Fibroblast of villous mesenchyme (primary cell): ENCODE measurements around the gene EPHB3. TPM values are rescaled to one million over a fixed set of nuclear protein-coding genes. Genes with fewer than 3 reads are reported as not detected.

Source experiments
- DNase-seq: peaks from one replicate; pipeline ENCODE4 v3.0.0-alpha.2; 2010; ENCODE audit warnings: low read depth
- H3K4me3 ChIP-seq: 2 replicates; pipeline ENCODE4 v1.5.1; 2011; ENCODE audit warnings: low read depth, mild to moderate bottlenecking, low read length
- total RNA-seq: library from RNA; depleted of rRNA; stranded (reverse); fragments of >200 nt; gene quantifications from 2 replicates; pipeline ENCODE4 v1.2.3, GENCODE V29; 2012
- TF ChIP-seq, protein P1 (sequence below): IDR thresholded peaks from 2 replicates; pipeline ENCODE4 v1.5.1; 2012; ENCODE audit warnings: low read depth, mild to moderate bottlenecking, low read length; ENCODE audit not compliant: insufficient read depth

Gene EPHB3
- total RNA-seq, 1 donor: 2.2 TPM

DNA sequence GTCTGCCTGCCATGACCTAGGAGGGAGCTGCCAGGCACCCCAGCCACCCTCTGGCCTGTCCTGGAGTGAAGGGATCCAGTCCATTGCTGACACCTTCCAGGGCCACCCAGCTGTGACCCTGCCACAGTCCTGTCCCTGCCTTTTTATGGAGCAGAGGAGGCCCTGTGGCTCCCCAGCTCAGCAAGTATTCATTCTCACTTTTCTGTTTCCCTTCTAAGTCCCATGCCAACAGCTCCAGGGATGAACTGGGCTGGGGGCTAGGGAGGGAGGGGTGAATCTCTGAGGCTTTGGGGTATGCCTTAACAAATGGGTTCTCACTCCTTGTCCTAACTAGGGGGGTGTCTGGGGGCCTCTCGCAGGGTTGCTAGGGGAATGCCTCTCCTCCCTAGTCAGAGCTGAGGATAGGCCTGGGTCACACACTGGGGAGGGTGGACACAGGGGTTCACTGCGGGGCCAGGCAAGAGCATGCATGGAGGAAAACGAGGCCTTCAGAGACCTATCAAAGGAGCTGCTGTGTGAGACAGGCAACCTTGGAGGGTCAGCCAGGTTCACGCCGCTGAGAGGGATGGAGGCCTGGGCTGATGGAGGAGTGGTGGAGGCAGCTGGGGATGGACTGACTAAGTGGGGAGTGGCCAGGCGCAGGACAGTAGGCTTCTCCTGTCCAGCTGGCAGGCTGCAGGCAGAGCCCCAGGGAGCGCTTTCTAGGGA lies 31.8 kb downstream of the EPHB3 start:
- DNase-seq: no peak
- no peak overlapping the region for H3K4me3 ChIP-seq
- TF ChIP-seq, protein P1, sequence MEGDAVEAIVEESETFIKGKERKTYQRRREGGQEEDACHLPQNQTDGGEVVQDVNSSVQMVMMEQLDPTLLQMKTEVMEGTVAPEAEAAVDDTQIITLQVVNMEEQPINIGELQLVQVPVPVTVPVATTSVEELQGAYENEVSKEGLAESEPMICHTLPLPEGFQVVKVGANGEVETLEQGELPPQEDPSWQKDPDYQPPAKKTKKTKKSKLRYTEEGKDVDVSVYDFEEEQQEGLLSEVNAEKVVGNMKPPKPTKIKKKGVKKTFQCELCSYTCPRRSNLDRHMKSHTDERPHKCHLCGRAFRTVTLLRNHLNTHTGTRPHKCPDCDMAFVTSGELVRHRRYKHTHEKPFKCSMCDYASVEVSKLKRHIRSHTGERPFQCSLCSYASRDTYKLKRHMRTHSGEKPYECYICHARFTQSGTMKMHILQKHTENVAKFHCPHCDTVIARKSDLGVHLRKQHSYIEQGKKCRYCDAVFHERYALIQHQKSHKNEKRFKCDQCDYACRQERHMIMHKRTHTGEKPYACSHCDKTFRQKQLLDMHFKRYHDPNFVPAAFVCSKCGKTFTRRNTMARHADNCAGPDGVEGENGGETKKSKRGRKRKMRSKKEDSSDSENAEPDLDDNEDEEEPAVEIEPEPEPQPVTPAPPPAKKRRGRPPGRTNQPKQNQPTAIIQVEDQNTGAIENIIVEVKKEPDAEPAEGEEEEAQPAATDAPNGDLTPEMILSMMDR: no peak

DNA sequence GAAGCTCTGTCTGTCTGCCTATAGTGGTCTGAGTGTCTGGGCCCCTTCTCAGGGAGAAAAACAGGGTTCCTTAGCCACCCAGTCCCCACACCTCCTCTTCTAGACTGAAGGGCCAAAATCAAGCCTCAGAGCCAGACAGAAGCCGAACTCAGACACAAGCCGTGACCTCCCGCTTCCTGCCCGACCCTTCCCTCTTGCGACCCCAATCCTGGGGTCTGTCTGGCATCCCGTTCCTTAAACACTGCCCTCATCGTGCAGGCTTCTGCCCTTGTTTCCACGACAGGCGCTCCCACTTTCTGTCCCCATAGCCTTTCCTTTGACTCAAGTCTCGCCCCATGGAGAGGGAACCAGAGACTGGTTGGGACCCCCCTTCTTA lies 32.3 kb downstream of the EPHB3 start:
- no peak for DNase-seq
- no peak overlapping the region for H3K4me3 ChIP-seq
- TF ChIP-seq, protein P1: no peak

DNA sequence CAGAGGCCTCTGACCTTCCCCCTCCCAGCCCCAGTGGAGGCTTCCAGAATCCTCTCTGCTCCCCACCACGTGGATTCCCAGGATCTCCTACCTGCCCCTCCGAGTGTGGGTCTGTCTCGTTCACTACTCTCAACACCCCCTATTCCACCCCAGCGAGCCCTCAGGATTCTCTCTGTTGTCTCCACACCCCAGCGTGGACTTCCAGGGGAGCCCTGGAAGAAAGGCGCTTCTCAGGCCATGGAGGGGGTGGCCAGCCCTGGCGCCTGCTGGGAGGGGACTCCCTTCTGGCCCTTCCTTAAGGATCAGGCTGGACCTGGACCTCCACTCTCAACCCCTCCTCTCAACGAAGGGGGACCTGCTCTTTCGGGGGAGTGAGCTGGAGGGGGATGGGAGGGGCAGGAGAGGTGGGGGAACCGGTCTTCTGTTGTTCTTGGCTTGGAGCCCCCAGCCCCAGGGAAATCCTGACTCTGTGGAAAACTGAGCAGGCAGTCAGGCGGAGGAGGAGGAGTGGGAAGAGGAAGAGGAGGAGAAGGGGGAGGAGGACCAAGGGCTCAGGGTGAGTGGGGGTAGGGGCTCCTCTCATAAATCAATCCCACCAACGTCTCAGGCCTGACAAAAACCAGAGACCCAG lies 32.9 kb downstream of the EPHB3 start:
- DNase-seq: no peak
- TF ChIP-seq, protein P1: no peak
- H3K4me3 ChIP-seq: no peak overlapping the region

GRCh38 chr3:184595726-184596125 lies 34.1 kb downstream of the EPHB3 start:
- no peak overlapping the region for H3K4me3 ChIP-seq
- TF ChIP-seq, protein P1: no peak
- no peak for DNase-seq

DNA sequence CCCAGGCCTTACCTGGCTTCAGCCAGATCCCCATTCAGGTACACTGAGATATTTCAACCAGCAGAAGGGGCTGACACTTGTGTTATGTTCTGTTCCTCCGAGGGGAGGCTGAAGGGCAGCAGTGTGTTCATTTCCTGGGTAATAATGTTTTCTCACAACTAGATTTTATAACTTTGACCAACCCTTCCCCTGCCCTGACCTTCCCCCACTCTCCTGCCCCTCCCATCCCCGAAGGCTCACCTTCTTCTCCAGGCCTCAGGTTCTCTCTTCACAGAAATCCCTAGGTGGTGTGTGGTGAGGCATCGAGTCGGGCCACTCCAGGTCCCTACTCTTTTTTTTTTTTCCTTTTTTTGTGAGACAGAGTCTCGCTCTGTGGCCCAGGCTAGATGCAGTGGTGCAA lies 34.6 kb downstream of the EPHB3 start:
- no peak for DNase-seq
- no peak overlapping the region for H3K4me3 ChIP-seq
- TF ChIP-seq, protein P1: no peak

DNA sequence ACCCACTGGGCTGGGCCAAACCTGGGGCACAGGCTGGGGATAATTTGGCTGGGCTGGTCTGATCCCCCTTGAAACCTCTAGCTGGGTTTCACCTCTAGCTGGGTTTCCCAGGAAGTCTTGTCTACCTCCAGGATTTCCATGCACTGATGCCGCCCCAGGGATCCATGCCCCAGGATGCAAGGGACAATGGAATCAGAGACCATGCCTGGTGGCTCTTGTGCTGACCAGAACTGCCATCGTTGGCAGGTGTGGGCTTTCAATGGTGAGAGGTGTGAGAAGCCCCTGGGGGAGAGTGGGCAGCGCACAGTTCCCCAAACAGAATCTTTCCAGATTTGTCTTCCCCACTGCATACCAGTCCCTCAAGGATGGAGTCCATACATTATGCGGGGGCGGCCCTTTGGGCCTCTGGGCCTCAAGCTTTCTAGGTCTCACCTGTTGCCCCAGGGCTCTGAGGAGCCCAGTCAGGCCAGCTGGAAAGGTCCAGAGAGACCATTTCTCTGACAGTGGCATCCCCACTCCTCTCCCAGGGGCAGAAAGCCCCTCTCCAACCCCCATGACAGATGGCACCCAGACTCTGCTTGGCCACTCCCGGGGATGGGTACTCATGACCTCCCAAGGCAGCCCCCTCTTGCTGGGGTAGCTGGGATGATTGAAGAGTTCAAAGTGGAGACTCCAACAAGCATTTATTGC lies 35.4 kb downstream of the EPHB3 start:
- TF ChIP-seq, protein P1: no peak
- no peak for DNase-seq

More for the DNA sequence above, 35.4 kb downstream of the EPHB3 start:
- no peak overlapping the region for H3K4me3 ChIP-seq
